Right lobe of liver (tissue), 6 donors: Measurements from ENCODE around the gene CRAMP1. TPM values are rescaled to one million over a fixed set of nuclear protein-coding genes. Genes with fewer than 3 reads are reported as not detected.
"Not testable (repeated sequence)": the region's sequence is repeated elsewhere in the genome, so short reads cannot be mapped to it uniquely, and the experiment has no call there.

Experiments used
- ATAC-seq, 4 donors: fragments of 200-7000 bp; cut with Tn5 transposase; one replicate each; pipeline ENCODE4 v1.9.1; 2020; ENCODE audit warnings: mild to moderate bottlenecking in 4 of 4, moderate library complexity in 4 of 4
- DNase-seq, 3 donors: peaks; one replicate each; pipeline ENCODE4 v3.0.0-alpha.2; 2020
- H3K27ac ChIP-seq, 3 donors: fragments of 200-600 bp; one replicate each; pipeline ENCODE4 v1.8.0; 2022
- H3K27me3 ChIP-seq, 2 donors: fragments of 200-600 bp; one replicate each; pipeline ENCODE4 v1.8.0; 2022
- H3K36me3 ChIP-seq, 4 donors: fragments of 200-600 bp; sonication (generic) in 1 of 4; one replicate each; pipeline versions ENCODE4 v1.5.1 to v1.8.0; 2017 to 2022; ENCODE audit warnings: control low read depth in 1 of 4
- H3K4me1 ChIP-seq, 4 donors: fragments of 200-600 bp; sonication (generic) in 1 of 4; one replicate each; pipeline versions ENCODE4 v1.5.1 to v1.8.0; 2017 to 2022; ENCODE audit warnings: control low read depth in 1 of 4
- H3K4me3 ChIP-seq, 3 donors: fragments of 200-600 bp; one replicate each; pipeline ENCODE4 v1.8.0; 2022
- H3K9me3 ChIP-seq, 4 donors: fragments of 200-600 bp; sonication (generic) in 1 of 4; one replicate each; pipeline versions ENCODE4 v1.5.1 to v1.8.0; 2017 to 2022; ENCODE audit warnings: control low read depth in 1 of 4
- CTCF ChIP-seq, 4 donors: fragments of 200-600 bp in 3 of 4; fragments of 450-650 bp in 1 of 4; IDR thresholded peaks; one replicate each; pipeline versions ENCODE4 v1.5.1 to v1.8.0; 2016 to 2022; ENCODE audit warnings: antibody characterized with exemption in 4 of 4, mild to moderate bottlenecking in 2 of 4
- POLR2A ChIP-seq: fragments of 450-650 bp; IDR thresholded peaks from one replicate; pipeline ENCODE4 v1.6.1; 2017; ENCODE audit warnings: antibody characterized with exemption, mild to moderate bottlenecking
- WGBS: methylation state at CpG from one replicate; pipeline ENCODE4 v1.1.6; 2018; ENCODE audit warnings: low coverage, low lambda C conversion rate; ENCODE audit not compliant: insufficient coverage; ENCODE audit errors: missing lambda C conversion rate; 5-methylcytosine and 5-hydroxymethylcytosine counted together
- intact Hi-C, 2 donors: fragments of 100-400 bp; cut with DNase I; formaldehyde crosslinking; loops; one replicate each; pipeline versions ENCODE4 v1.11.2 to v1.14.1; 2022
- total RNA-seq, 6 experiments: library from RNA; depleted of rRNA in 2 of 6; stranded (reverse); fragments of >200 nt in 2 of 6; fragmentation: NEBNext Ultra II Directional in 3 of 6; extraction: Animal tissue kit (Norgen Biotek cat#: 25700) in 3 of 6; gene quantifications; one replicate each; pipeline versions ENCODE4 v1.1.0 to v1.2.4, GENCODE V29; 2016 to 2023
- donor health status: DM: no; HTN: yes; CAD: no.
- donor health status: DM: no; HTN: no; CAD: no.
- donor health status: DM: no; HTN: no; CAD: no.
- donor health status: DM: no; HTN: yes; CAD: no.
- donor health status: DM: no; HTN: yes; CAD: no.

The CRAMP1 gene
- total RNA-seq, 6 experiments from 2014 or later, result 2.9 to 8.4 (median 5.8) TPM

GRCh38 chr16:1590930-1591705 lies 21.0 kb upstream of the CRAMP1 start:
- H3K27ac ChIP-seq, result no peak overlapping the region
- WGBS, result 92% methylated on average over 17 of the region's 23 CpGs
- no peak for ATAC-seq
- DNase-seq, result no peak
- H3K27me3 ChIP-seq, result no peaks in the 10 kb centered on the region
- intact Hi-C loops, result no loop called here
- H3K4me1 ChIP-seq, result no peaks in the 10 kb centered on the region
- TF ChIP-seq POLR2A, result no peak
- H3K9me3 ChIP-seq, result no peaks in the 10 kb centered on the region
- H3K4me3 ChIP-seq, result no peak overlapping the region
- no peaks in the 10 kb centered on the region for H3K36me3 ChIP-seq

- Histone ChIP-seq H3K27me3 (no peaks in the 10 kb centered on the region), H3K27ac (no peak overlapping the region), H3K4me3 (no peak overlapping the region), H3K36me3 (no peaks in the 10 kb centered on the region), H3K9me3 (no peaks in the 10 kb centered on the region), H3K4me1 (no peaks in the 10 kb centered on the region)
- DNase-seq (no peak), ATAC-seq (no peak)
- WGBS, result 76% methylated on average over 5 of the region's 16 CpGs
- TF ChIP-seq CTCF (IDR thresholded peaks at IDR 0.05) (no peak), POLR2A (no peak)
- intact Hi-C loops, result no loop called here
These were observed 19.7 kb upstream of the CRAMP1 start for GRCh38 chr16:1592446-1592845.

- not testable (repeated sequence) for H3K36me3 ChIP-seq
- WGBS, result 80% methylated on average over 5 of the region's 5 CpGs
These were observed 16.6 kb upstream of the CRAMP1 start for GRCh38 chr16:1595511-1595910.

GRCh38 chr16:1596516-1596915 lies 15.6 kb upstream of the CRAMP1 start:
- Histone ChIP-seq H3K27ac (no peak overlapping the region), H3K9me3 (no peaks in the 10 kb centered on the region), H3K36me3 (peaks cover 0 to 3% (median 0%) of the 10 kb centered on the region in 4 donors), H3K27me3 (no peaks in the 10 kb centered on the region), H3K4me1 (no peaks in the 10 kb centered on the region), H3K4me3 (no peak overlapping the region)
- intact Hi-C loops, result no loop called here
- WGBS, result 85% methylated on average over 6 of the region's 12 CpGs
- ATAC-seq (no peak), DNase-seq (no peak)
- TF ChIP-seq POLR2A, result no peak
- no peak for TF ChIP-seq CTCF (IDR thresholded peaks at IDR 0.05)

More at GRCh38 chr16:1595511-1595910, 16.6 kb upstream of the CRAMP1 start:
- H3K27me3 ChIP-seq, H3K4me1 ChIP-seq, H3K9me3 ChIP-seq, DNase-seq, H3K4me3 ChIP-seq, H3K27ac ChIP-seq, ATAC-seq, intact Hi-C loops: not testable (repeated sequence)

- DNase-seq (no peak), ATAC-seq (peak in 1 of 4 donors; percentile 34)
- Histone ChIP-seq H3K27me3 (no peaks in the 10 kb centered on the region), H3K36me3 (peaks cover 0 to 3% (median 0%) of the 10 kb centered on the region in 4 donors), H3K4me3 (no peak overlapping the region), H3K9me3 (no peaks in the 10 kb centered on the region), H3K27ac (no peak overlapping the region), H3K4me1 (no peaks in the 10 kb centered on the region)
- TF ChIP-seq CTCF (IDR thresholded peaks at IDR 0.05) (no peak), POLR2A (no peak)
- intact Hi-C loops, result no loop called here
- 87% methylated on average over 3 of the region's 13 CpGs for WGBS
These were observed 15.0 kb upstream of the CRAMP1 start for GRCh38 chr16:1597154-1597553.
